ENCODE data around the gene RFX4. TPM values are rescaled to one million over a fixed set of nuclear protein-coding genes. Genes with fewer than 3 reads are reported as not detected.

Gene RFX4
- total RNA-seq, 1 donor from 2014 or later: 0.13 TPM

DNA sequence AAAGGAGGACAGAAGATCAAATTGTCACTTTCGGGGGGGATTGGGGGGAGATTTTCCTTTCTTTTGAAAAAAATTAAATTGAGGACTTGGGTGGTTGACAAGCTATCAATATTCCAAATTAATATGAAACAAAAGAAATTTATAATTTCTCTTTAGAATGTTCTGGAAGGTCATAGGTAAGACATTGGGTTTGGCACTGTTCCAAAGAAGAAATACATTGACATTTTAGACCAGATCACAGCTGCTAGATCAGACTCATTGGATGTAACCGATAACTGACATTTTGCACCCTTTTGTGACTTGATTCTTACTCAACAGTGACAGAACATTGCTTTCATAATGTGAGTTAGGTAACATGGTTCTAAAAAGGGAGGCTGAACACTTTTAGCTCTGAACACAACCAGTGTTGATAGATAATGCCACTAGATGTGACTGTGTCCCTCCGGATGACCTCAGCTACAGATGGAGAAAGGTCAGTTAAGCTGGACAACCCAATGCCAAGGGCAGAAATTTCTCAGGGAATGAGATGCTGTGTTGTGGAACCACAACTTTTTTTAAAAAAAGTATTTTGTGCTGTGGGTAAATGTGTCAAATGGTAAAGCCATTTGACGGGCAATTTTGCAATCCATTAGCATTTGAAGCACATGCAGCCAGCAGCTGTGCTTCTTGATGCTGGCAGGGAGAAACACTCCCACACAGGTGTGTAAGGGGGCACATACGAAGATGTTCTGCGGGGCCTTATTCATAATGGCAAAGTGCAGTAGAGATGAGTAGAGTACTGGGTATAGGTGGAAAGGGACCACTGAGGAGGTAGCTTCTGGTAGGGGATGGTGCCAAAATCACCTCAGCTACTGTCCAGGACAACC, 62.9 kb downstream of the RFX4 start:
- no peak for DNase-seq (ENCODE audit: low spot score)

DNA sequence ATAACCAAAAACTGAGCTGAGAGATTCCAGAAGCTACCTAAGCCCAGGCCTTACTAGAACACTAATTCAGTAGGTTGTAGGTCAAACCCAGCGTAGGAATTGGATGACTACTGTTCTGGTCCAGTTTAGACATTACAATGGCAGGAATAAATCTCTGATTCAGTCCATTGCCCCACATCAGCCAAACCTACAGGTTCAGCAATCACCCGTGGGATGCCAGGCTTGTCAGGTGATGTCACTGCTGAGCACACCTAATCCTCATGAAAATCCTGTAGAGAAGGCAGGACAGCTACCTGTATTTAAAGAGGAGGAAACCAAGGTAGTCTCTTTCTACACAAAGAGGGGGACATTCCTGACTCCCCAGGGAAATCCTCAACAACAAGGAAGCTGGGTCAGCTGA, 63.7 kb downstream of the RFX4 start:
- no peak for DNase-seq (ENCODE audit: low spot score)

DNA sequence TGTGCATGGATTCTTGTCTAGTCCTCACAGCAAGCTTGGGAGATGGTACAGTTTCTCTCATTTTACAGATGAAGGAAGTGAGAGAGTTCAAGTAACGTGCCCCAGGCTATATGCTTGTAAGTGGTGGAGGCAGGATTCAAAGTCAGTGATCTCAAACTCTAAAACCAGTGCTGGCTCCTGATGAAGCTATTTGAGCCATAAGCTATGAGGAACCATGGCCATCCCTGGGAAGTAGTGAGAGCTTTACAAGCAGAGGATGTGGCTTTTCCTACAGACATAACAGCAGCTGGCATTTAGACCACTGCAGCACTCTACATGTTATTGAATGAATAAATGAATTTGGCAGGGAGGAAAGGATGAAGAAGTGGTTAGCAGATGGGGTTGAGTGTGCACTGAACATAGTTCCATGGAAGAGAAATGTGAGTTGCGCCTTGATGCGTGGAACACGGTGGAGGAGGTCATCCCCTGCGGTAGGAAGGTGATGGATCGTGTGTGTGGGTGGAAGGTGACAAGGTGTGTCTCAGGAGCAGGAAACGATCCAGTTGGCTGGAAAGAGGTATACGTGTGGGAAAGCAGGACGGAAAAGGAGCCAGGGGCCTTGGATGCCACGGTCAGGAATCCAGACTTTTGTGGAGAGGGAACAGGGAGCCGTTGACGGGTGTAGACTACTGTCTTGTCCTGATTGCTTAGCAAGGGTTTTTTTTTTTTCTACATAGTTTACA, 65.2 kb downstream of the RFX4 start:
- no peak for DNase-seq (ENCODE audit: low spot score)

DNA sequence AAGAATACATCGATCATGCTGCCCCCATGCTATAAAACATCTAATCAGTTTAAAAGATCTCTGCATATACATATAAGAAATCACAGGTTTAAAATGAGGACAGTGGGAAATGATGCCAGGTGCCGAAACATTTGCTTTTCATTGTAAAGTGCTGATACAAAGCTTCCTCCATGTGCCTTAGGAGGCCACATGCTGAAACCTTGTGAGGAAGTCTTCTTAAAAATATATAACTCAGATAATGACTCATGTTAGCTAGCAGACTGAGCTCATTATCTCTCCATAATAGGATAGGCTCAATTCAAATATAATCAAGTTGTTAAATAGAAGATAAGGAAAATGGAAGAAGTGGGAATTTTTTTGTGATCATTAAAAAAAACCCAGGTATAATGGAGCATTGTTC, 65.9 kb downstream of the RFX4 start:
- no peak for DNase-seq (ENCODE audit: low spot score)

DNA sequence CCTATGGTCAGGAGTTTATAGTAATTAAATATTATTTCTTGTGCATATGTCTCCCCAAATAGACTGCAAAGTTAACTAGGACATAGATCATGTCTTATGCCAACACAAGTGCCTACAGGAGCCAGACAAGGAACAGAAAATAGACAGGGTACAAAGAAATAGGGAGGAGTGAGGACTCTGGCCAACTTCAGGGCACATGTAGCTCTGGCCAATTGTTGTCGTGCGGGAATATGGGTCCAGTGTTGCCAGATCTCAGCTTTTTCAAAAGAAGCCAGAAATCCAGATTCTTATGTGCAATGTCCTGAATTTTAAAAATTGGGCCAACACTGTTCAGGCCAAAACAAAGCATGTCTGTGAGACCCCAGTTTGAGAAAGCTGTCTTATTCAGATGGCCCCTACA, 68.7 kb downstream of the RFX4 start:
- DNase-seq (ENCODE audit: low spot score): no peak

DNA sequence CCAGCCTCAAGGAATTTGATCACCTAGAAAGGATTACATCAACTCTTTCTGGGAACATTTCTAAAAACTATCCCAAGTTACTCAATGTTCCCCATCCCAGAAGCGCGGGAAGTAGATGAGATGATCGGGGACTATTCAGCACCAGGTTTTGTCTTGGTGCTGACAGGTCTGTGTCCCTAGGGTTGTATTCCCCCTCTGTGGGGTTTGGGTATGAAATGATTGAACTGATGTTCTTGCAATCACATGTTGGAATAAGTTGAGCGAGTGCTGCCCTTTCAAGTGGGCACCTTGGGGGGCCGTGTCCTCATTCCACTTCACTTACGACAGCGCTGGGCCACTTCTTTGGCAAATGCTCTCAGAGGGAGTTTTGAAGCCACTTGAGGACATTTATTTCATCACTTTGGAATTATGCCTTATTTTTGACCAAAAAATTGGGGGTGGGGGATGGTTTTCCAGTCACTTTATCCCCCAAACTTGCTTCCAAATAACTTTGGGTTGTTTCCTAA, 69.8 kb downstream of the RFX4 start:
- DNase-seq (ENCODE audit: low spot score): no peak

DNA sequence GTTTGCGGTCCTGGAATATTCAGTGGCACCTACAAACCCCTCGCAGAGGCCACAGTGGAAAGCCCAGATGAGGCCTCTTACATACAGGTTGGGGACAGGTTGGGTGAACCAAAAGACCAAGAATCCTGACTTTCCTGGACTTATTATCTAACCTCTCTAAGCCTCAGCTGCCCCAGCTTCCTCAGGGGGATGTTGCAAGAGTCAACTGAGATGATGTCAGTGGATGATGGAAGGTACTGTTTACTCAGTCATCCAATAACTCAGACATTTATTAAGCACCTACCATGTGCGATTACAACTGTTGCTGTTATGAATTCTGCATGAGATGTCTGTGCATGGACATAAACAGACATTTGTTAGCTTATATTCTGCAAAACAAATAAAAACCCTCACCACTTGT, 72.8 kb downstream of the RFX4 start:
- no peak for DNase-seq (ENCODE audit: low spot score)

DNA sequence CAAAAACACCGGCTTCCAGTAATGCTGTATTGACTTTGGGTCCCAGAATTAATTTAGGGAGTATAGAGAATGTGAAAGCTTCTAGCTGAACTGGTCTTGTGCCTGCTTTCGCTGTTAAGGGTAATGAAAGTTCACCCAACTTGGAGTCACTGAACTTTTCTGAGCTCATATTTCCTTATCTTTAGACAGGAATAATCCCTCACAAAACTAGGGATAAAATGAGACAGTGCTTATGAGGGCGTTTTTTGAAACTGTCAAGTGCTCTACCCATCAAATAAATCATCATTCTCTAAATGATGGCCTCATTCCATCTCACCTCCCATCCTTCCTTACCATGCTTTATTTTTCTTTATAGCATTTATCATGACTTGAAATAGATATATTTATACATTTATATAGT, 74.7 kb downstream of the RFX4 start:
- no peak for DNase-seq (ENCODE audit: low spot score)

DNA sequence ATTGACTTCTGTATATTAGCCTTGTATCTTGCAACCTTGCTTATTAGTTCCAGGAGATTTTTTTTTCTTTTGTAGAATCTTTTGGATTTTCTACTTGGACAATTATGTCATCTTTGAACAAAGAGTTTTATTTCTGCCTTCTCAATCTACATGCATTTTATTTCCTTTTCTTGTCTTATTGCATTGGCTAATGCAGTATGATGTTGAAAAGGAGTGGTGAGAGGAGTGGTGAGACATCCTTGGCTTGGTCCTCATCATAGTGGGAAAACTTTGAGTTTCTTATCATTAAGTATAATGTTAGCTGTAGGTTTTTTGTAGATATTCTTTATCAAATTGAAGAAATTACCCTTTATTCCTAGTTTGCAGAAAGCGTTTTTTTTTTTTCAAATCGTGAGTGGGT, 80.6 kb downstream of the RFX4 start:
- DNase-seq (ENCODE audit: low spot score): no peak

DNA sequence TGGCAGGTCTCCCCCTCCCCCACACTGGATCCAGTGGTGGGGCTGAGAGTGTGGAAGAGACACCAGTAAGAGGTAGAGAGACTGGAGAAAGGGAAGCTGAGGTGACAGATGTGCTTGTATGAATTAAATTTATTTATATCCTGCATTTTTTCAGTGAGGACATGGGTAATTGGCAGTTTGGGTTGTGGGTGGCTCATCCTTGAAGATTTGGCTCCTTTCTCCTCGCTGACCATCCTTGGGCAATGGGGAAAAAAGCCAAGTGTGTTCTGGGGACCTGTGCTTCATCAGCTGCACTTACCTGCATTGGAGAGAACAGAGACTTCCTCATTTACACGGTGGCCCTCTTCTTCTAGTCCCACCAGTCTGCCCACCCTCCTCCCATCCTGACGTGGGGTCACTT, 86.4 kb downstream of the RFX4 start:
- no peak for DNase-seq (ENCODE audit: low spot score)

DNA sequence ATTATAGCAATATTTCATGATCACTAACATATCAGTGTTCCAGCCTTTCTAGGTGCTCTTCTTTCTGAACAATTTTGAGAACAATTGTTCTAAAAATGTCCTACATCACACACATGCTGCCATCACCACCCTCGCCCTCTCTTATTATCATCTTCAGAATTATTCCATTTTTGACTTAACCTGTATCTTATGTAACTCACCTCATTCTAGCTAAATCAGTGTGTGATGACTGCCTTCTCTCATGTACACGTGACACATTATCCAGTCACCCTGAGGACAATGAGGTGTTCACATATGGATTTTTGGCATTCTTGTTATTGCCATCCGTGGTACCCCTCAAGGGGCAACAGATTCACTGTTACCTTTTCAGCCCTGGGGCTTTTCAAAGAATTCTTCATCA, 87.3 kb downstream of the RFX4 start:
- no peak for DNase-seq (ENCODE audit: low spot score)

DNA sequence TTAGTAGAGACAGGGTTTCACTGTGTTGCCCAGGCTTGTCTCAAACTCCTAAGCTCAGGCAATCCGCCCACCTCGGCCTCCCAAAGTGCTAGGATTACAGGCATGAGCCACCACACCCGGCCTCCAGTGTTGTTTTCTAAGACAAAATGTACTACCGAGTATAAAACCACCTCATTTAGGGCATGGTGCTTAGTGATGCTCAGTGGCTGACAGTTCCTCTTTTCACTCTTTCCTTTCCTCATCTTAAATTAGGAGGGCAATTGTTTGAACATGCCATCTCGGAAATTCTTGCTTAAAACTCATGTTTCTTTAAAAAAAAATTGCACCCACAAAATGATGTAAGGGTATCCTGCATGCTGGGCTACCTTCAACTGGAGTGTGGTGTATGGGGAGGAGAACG, 89.0 kb downstream of the RFX4 start:
- no peak for DNase-seq (ENCODE audit: low spot score)

DNA sequence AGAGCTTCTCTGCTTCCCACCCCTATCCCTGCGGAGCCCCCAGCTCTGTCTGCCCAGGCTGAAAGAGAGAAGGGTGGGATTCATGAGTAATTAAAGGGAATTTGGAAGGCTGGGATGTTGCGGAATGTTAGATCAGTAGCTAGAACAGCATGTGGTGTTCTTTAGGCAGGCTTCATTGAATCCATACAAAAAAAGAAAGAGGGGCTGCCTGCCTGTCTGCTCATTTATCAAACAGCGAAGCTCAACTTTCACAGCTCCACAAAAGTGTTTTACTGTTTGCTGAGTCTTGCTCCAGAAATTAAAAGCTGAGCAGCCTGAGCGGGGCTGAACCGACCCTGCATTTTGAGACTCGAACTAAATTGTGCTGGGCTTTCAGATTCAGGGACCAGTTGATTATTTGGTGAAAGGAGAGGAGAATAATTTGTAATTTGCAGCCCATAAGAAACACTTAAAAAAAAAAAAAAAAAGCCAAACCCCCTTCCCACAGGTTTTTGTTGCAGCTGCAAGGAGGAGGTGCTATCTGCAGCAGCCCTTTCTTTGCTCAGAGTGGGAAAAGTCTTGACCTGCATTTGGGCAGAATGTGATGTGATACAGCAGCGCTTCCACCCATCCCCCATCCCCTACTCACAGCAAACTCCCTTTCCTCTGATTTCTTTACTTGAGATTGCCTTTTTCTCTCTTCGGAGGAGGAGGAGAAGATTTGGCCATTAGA, 89.7 kb downstream of the RFX4 start:
- no peak for DNase-seq (ENCODE audit: low spot score)

DNA sequence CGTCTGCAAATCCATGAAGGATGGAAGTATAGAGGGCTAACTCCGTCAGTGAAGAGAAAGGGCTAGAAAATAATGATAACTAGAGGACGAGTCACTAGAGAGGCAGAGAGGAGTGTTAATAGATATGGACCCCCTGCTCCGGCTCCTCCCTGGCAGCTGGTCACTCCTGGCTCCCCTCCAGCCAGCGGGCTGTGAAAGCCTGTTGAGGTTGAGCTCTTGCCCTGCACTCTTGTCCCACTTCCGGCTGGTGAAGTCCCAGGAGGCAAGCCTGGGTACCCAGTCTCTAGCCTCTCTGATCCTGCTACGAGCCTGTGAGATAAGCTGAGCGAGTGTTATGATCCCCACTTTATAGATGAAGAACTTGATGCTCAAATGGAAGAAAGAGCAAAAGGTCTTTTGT, 90.3 kb downstream of the RFX4 start:
- no peak for DNase-seq (ENCODE audit: low spot score)

DNA sequence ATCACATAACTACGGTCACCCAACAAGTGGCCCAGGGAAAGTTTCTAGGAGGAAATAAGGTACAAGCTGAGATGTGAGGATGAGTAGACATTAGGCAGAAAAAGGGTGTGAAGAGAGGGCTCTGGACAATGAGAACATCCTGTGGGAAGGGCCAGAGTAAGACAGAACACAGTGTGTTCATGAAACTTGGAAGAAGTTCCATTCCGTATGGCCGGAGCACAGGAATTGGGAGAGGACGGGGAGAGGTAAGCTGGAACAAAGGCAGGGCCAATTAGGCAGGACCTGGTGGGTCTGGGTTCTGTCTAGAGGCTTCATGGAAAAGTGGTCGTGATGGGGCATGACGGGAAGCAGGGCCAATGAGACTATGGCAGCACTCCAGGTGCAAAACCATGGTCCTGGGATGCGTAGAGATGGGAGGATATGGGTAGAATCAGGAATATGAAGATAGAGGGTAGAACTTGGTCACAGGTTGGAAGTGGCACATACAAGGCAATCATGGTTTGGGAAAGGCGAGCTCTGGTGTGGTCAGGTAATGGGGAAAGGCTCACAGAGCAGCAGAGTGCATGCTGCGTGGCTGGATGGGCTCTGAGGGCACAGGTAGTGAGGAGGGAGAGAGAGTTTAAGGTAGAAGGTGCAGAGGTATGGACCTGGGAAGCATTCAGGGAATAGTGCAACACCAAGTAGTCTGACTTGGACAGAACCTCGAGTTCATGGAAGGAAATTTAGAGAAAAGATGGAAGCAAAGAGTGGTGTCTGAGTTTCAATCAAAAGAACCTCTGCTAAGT, 93.0 kb downstream of the RFX4 start:
- no peak for DNase-seq (ENCODE audit: low spot score)

DNA sequence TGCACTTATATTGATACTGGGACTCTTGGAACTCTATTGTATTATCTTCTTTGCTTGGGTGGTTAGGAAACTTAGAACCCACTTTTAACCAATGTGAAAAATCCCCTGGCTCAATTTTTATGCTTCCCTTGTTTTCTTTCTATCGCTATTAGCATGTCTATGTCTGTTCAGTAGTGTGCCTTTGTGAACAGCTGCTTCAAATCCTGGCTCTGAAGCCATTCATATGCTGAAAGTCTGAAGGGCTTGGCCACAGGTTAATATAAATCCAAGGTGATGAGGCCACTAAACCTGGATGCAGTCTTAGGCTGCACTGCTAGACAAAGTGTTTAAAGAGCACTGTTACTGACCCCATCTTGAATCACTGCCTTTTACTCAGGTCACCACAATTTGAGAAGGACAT, 96.8 kb downstream of the RFX4 start:
- no peak for DNase-seq (ENCODE audit: low spot score)

DNA sequence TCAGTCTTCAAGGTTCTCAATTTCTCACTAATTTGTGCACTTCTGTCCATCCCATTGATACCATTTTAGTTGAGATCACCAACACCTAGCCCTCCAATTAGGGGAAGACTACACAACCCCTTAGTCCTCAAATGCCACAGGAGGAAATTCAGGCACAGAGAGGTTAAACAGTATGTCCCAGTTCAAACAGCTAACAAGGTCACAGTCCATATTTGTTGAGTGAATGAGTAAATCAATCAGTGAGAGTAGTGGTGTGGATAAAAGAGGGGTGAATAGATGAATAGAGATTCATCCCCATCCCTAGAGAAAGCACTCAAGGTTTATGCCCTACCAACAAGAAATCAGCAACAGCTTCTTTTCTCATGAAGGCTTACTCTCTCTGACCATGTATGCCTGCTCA, 97.5 kb downstream of the RFX4 start:
- DNase-seq (ENCODE audit: low spot score): no peak

DNA sequence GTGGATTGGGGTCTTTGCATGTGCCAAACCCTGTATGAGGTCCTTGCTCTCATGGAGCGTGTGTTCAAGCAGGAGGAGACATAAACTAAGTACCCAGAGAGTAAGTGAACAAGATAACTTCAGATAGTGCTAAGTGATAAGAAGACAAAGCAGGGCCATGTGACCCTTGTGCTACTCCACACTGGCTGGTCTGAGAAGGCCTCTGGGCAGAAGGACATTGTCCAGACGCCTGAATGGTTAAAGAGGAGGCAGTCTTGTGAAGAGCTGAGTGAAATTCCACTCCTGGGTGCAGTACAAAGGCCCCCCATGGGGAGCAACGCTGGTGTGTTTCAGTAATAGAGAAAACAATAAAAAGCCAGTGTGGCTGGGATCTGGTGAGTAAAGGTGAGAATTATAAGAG, 98.4 kb downstream of the RFX4 start:
- DNase-seq (ENCODE audit: low spot score): no peak

DNA sequence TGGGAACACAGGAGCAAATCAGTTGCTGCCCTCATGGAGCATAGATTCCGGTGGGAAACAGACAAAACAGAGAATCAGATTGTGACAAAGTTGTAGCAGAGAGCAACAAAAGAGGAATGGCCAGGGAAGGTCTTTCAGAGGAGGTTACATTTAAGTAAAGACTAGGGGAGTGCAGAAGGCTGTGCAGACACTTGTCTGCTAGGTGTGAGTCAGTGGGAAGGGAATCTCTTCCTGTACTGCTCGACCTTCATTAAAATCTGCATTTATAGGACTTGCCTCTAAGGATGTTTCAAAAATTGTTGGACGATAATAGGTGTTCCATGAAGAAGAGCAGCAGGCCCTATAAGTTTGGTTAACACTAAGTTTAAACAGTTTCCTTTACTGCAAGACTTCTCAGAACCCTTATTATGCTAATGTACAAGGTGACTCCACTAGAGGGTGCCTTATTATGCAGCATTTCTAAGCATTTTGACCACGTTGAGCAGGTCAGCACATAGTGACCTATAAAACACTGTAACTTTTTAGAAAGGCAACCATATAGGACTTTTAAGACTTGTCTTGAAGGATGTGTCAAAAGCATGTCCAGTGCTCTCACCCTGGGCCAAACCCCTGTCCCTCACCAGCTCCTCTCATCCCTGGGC, 99.9 kb downstream of the RFX4 start:
- no peak for DNase-seq (ENCODE audit: low spot score)

DNA sequence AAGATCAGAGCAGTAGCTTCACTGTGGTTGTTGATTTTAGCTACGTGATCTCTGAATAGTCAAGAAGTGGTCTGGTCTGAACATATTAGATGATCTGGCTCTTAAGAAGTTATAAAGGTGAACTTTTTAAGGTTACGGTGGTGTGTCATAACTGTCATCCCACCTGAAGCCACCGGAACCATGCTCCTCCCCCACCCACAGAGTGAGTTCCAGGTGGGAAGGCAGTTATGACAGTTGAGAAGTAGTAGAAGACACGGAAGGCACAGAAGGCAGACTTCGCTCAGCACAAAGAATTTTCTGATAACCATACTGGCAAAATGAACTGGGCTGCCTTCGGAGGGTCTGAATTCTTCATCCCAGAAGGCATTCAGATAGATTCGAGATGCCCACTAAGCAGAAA, 101.7 kb downstream of the RFX4 start:
- no peak for DNase-seq (ENCODE audit: low spot score)

DNA sequence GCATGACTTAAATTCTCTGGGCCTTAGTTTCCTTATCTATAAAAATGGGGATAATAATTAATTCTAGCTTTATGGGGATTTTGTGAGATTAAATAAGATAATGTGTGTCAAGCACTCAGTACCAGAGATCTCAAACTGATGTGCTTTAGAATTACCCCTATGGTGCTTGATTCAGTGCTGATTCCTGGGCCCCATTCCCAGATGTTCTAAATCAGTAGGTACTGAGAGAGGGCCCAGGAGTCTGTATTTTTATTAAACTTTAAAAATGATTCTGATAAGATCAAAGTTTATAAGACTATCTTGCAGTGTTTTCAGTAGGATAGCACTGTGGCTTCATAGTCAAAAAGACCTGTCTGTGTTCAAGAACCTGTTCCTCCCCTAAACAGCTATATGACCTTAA, 102.6 kb downstream of the RFX4 start:
- DNase-seq (ENCODE audit: low spot score): no peak

Data from mesenteric fat pad (tissue), 1 donor.